ENCODE measurements around the gene CRTAC1. TPM values are rescaled to one million over a fixed set of nuclear protein-coding genes. Genes with fewer than 3 reads are reported as not detected.

CRTAC1 gene
- total and polyA plus RNA-seq, 10 of the 15 experiments (the other 5 are each of a cell fraction or from before 2014, with no cell fraction given) = 0.10 TPM; not detected in 9

- in situ Hi-C loops (cut with MboI) = no loop called here
- DNase-seq (ENCODE audit: low read depth, low spot score) (no peak), FAIRE-seq (no peak), ATAC-seq (no peak)
- intact Hi-C loops (cut with micrococcal nuclease; ENCODE audit: unreplicated experiment) = loop anchor here (10.0 kb wide), 1 partner anchor 342 kb away; no protein-coding TSS in a partner anchor
- TF ChIP-seq FOXK2 (IDR thresholded peaks at IDR 0.05) (no peak), MYB (IDR thresholded peaks at IDR 0.05; ENCODE audit: borderline replicate concordance, low read depth, low read length) (no peak), CREM (IDR thresholded peaks at IDR 0.05; ENCODE audit: low read depth) (no peak), SPI1 (IDR thresholded peaks at IDR 0.05; ENCODE audit: borderline replicate concordance, insufficient read depth, low read depth, low read length) (no peak), CHD1 (IDR thresholded peaks at IDR 0.05; ENCODE audit: low read depth, low read length) (no peak)
- Histone ChIP-seq H2AFZ (ENCODE audit: control insufficient read depth, low read depth, low read length) (no peak overlapping the region), H3K9ac (ENCODE audit: control insufficient read depth, insufficient read depth, low read length) (no peak overlapping the region), H3K79me2 (ENCODE audit: control insufficient read depth, insufficient read depth, low read length) (no peaks in the 10 kb centered on the region), H3K36me3 (ENCODE audit: control insufficient read depth in 2 of 2, insufficient read depth in 2 of 2, low read length in 1 of 2) (no peaks in the 10 kb centered on the region), H3K4me2 (ENCODE audit: control insufficient read depth, insufficient read depth) (no peak overlapping the region), H3K9me3 (replicated peaks; ENCODE audit: control insufficient read depth, insufficient read depth, low read length) (no peaks in the 10 kb centered on the region), H3K27me3 (replicated peaks in 1 of 2; ENCODE audit: control insufficient read depth in 2 of 2, insufficient read depth in 2 of 2, low read length in 1 of 2) (peaks cover 2 to 5% of the 10 kb centered on the region in 2 experiments; a peak in 2 of 4 replicates), H3K4me3 (no peak overlapping the region), H3K27ac (ENCODE audit: control insufficient read depth, insufficient read depth) (no peak overlapping the region), H4K20me1 (ENCODE audit: control insufficient read depth, insufficient read depth) (no peaks in the 10 kb centered on the region), H3K4me1 (ENCODE audit: control insufficient read depth, insufficient read depth, low read length) (no peaks in the 10 kb centered on the region)
- RAD21 ChIA-PET (ENCODE audit: unreplicated experiment) = no interaction called here
- BruUV-seq (replicated peaks) = no TSS peak
- CTCF ChIA-PET = interaction anchor here (0.8 to 2.5 kb wide), 6 partner anchors 13 to 360 kb away, joined by 4 to 10 read pairs (median 4); partner anchors contain the start of gene AVPI1
- WGBS (ENCODE audit: insufficient coverage, insufficient replicate concordance, low lambda C conversion rate, missing lambda C conversion rate) = 6% methylated on average over 7 of the region's 7 CpGs
- POLR2A ChIA-PET = no interaction called here
- SMC1A ChIA-PET (ENCODE audit: uncharacterized antibody, unreplicated experiment) = interaction anchor here (2.4 kb wide), 1 partner anchor 132 kb away, joined by 11 read pairs; no protein-coding TSS in a partner anchor
These were observed 16.8 kb upstream of the CRTAC1 start for GRCh38 chr10:98047009-98047741.

GRCh38 chr10:98045785-98046389 lies 15.5 kb upstream of the CRTAC1 start:
- DNase-seq (ENCODE audit: low read depth, low spot score) = no peak
- H3K36me3 ChIP-seq (ENCODE audit: control insufficient read depth in 2 of 2, insufficient read depth in 2 of 2, low read length in 1 of 2) = no peaks in the 10 kb centered on the region
- FAIRE-seq = peak; percentile 89
- no peaks in the 10 kb centered on the region for H4K20me1 ChIP-seq (ENCODE audit: control insufficient read depth, insufficient read depth)
- H3K9me3 ChIP-seq (replicated peaks; ENCODE audit: control insufficient read depth, insufficient read depth, low read length) = no peaks in the 10 kb centered on the region
- H3K4me3 ChIP-seq = no peak overlapping the region
- RAD21 ChIA-PET (ENCODE audit: unreplicated experiment) = interaction anchor here (1.0 to 1.5 kb wide), 2 partner anchors 131 to 263 kb away, joined by 3 to 8 read pairs; no protein-coding TSS in a partner anchor
- BruUV-seq (replicated peaks) = no TSS peak
- H3K4me1 ChIP-seq (ENCODE audit: control insufficient read depth, insufficient read depth, low read length) = no peaks in the 10 kb centered on the region
- intact Hi-C loops (cut with micrococcal nuclease; ENCODE audit: unreplicated experiment) (loop anchor here (1.0 to 10.0 kb wide), 2 partner anchors 131 to 341 kb away; no protein-coding TSS in a partner anchor), in situ Hi-C loops (cut with MboI) (no loop called here)
- H3K4me2 ChIP-seq (ENCODE audit: control insufficient read depth, insufficient read depth) = no peak overlapping the region
- SMC1A ChIA-PET (ENCODE audit: uncharacterized antibody, unreplicated experiment) = interaction anchor here (0.6 to 2.4 kb wide), 3 partner anchors 19 to 131 kb away, joined by 3 to 11 read pairs (median 3); no protein-coding TSS in a partner anchor
- no peak overlapping the region for H3K9ac ChIP-seq (ENCODE audit: control insufficient read depth, insufficient read depth, low read length)
- H3K27me3 ChIP-seq (replicated peaks in 1 of 2; ENCODE audit: control insufficient read depth in 2 of 2, insufficient read depth in 2 of 2, low read length in 1 of 2) = peaks cover 2 to 5% of the 10 kb centered on the region in 2 experiments; a peak in 2 of 4 replicates
- CTCF ChIA-PET = interaction anchor here (0.7 to 2.5 kb wide), 13 partner anchors 10 to 264 kb away, joined by 3 to 15 read pairs (median 4); no protein-coding TSS in a partner anchor
- POLR2A ChIA-PET = no interaction called here
- no peak overlapping the region for H2AFZ ChIP-seq (ENCODE audit: control insufficient read depth, low read depth, low read length)
- H3K79me2 ChIP-seq (ENCODE audit: control insufficient read depth, insufficient read depth, low read length) = no peaks in the 10 kb centered on the region
- peak; percentile 90 for ATAC-seq
- WGBS (ENCODE audit: insufficient coverage, insufficient replicate concordance, low lambda C conversion rate, missing lambda C conversion rate) = 11% methylated on average over 6 of the region's 6 CpGs
- H3K27ac ChIP-seq (ENCODE audit: control insufficient read depth, insufficient read depth) = no peak overlapping the region
- TF ChIP-seq DPF2 (IDR thresholded peaks at IDR 0.05) (no peak), MTA2 (IDR thresholded peaks at IDR 0.05; ENCODE audit: low read depth) (no peak), FOXM1 (IDR thresholded peaks at IDR 0.05; ENCODE audit: low read depth, low read length) (no peak), BHLHE40 (IDR thresholded peaks at IDR 0.05; ENCODE audit: borderline replicate concordance in 1 of 2, low read depth in 2 of 2, low read length in 1 of 2) (0 out of 4 replicates have a peak, but pooled peaks of 1 of the 2 experiments have one; percentile 6), CTCF (IDR thresholded peaks at IDR 0.05 in 2 of 3, conservative IDR thresholded peaks at IDR 0.05 in 1 of 3; ENCODE audit: control insufficient read depth in 2 of 3, extremely low read depth in 1 of 3, insufficient read depth in 1 of 3, low read depth in 3 of 3, low read length in 3 of 3) (peak; percentile 69 to 91 (median 86)), SMC3 (IDR thresholded peaks at IDR 0.05; ENCODE audit: borderline replicate concordance, low read length) (peak; percentile 47; the same call in 1 of the 2 replicates), KDM1A (IDR thresholded peaks at IDR 0.05; ENCODE audit: borderline replicate concordance) (no peak)

Data from GM12878 (cell line).